Activated CD8-positive, alpha-beta memory T cell treated with anti-CD3 and anti-CD28 coated beads, Interleukin-2, amount 50 U/mL, for 48 hours (primary cell): ENCODE data around the gene DLG2.
"Not testable (repeated sequence)": the region's sequence is repeated elsewhere in the genome, so short reads cannot be mapped to it uniquely, and the experiment has no call there.

ENCODE experiments used
- DNase-seq: peaks from one replicate; pipeline ENCODE4 v3.0.0-alpha.2; 2020

DLG2 gene

DNA sequence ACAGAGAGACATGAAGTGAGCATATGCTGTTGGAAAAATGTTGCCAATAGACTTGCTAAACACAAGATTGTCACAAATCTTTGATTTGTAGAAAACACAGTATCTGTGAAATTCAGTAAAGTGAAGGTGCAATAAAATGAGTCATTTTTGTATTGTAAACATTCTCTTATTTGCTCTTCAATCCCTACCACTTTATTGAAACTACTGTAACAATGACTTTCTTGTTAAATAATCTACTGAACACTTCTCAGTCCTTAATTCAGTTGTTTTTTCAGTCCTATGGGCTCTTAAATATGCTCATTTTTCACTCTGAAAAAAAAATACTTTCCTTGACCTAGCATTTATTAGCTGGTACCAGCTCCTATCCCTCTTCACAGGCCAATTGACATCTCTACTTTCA is 531.9 kb downstream of the DLG2 start:
- DNase-seq, result no peak

DNA sequence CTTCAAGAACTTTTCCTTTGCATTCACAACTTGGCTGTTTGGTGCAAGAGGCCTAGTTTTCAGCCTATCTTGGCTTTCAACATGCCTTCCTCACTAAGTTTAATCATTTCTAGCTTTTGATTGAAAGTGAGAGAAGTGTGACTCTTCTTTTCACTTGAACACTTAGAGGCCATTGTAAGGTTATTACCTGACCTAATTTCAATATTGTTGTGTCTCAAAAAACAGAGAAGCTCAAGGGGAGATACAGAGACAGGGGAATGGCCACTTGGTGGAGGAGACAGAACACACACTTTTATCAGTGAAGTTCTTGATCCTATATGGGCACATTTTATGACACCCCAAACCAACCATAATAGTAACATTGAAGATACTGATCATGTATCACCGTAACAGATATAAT is 532.3 kb downstream of the DLG2 start:
- no peak for DNase-seq

DNA sequence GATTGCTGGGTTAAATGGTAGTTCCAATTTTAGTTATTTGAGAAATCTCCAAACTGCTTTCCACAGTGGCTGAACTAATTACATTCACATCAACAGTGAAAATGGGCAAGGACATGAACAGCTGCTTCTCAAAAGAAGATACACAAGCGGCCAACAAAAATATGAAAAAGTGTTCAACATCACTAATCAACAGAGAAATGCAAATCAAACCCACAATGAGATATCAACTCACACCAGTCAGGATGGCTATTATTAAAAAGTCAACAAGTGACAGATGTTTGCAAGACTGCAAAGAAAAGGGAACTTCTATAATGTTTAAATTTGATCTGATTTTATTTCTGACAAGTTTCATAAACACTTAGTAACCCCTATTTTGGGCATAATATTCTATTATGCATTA is 537.5 kb downstream of the DLG2 start:
- DNase-seq, result no peak

DNA sequence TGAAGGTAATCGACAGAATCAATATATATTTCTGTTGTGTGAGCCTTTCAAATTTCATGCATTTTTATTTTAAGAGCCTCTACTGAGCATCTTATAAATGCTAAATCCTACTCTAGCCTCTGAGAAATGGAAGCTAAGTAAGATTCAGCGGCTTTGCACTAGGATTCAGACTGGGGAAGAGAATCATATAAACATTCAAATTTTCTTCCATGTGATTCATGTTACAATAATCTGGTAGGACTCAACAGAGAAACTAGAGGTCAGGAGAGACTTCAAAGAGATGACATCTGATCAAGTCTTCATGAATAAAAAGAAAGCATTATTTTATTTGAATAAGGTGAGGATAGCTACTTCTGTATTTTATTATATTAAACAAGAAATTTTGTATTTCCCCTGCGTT is 538.9 kb downstream of the DLG2 start:
- DNase-seq, result no peak

DNA sequence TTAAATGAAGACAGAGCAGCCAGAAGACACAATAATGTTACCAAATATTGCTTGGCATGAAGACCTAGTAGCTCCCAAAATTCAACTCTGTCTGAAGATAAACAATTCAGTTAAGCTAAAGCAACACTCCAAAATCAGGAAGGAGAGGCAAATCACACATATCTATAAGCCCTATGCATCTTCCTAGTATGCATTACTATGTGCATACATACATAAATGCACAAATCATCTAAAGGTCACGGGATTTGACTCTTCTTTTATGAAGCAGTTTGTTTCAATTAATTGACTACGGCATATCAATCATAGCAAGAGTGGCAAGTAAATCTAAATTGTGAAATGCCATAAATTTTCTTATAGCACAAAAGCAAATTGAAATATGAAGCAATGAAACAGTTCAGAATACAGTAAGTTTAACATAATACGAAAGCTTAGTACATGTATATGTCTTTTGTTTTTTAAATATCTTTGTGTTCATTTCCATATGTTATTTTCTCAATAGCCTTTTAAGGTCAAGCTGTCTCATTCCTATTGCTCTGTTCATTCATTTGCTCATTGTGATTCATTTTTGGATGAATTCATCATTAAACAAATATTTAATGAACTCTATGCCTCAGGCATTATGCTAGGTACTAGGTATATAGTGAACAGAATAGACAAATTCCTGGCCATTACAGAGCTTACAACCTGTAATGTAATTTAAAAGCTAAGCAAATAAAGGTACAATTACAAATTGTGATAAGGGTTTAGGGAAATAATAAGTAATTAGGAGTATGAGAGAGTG is 540.5 kb downstream of the DLG2 start:
- DNase-seq, result no peak

DNA sequence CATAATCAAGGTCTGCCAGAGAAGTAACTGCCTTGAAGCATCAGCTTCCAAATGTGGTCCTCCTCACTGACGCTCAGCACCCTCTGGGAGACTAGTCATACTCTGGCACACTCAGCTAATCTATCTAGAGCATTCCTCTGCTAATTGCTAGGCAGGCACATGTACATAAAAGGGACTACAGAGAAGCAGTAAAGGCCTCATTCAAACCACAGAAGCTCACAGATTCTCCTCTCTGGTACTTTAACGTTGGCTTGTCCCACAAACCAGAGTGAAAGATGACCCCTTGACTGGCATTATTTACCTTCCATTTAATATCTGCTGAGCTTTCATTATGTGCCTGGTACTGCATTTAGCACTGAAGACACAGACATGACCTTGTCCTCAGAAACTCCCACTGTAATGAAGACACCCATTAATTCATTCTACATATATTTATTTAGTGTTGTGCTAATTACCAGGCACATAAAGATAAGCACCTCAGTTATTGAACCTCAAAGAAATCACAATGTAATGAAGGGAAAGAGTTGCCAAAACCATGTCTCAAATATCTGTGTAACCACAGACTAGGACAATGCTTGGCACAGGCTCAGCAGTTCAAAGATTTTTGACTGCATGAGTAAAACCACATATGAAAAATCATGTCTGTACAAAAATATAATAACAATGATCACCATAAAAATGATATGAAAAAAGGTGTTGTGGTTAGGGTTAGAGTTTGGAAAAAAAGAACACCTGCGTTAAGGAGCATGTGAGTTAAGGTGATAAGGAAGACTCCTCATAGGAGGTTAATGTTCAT is 550.4 kb downstream of the DLG2 start:
- no peak for DNase-seq

DNA sequence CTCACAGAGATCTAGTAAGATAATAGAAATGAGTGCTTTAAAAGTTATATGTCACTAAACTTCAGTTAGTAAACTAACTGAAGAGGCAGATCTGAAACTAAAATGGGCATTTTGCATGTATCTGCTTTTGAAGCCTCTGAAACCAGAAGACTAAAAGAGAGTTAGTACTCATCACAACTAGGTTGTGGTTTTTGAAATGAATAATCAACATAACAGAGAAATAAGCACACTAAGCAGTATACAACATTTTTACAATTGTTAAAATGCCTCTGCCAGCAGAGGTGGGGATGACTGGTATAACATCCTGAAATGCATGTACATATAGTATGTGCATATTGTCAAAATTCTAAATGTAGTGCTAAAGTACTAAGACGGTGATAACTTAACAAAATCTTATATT is 564.5 kb downstream of the DLG2 start:
- DNase-seq, result no peak

DNA sequence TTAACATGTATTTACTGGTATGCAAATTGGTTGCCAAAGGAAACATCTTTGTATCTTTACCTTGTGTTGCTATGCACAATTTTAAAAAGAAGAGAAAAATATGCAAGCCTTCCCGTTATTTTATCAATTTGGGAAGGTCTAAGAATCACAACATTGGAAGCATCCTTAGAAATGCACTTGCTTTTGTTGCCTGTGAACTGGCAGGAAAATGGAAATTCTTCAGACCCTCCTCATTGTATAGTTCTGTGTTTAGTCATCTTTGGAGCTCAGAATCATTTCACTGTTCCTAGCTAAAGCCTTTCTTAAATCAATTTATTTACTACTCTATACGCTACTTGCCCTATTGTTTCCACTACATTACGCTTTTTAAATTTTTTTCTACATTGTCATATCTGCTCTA is 574.5 kb downstream of the DLG2 start:
- no peak for DNase-seq

DNA sequence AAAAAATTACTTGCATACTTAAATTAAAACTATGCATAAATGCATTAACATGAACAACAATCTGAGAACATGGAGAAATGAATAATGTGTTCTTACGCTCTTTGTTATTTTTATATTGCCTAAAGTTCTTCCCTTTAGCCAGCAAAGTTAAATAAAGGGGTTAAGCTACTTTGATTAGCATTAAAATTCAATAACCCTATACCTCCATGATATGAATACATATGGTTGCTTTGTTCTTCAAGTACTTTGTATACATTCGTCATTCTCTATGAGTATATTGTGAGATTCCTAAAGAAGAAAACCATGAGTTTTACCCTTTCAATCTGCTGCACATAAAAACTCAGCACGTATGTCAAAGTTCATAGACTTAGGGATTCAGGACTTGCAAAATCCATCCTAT is 578.3 kb downstream of the DLG2 start:
- no peak for DNase-seq

DNA sequence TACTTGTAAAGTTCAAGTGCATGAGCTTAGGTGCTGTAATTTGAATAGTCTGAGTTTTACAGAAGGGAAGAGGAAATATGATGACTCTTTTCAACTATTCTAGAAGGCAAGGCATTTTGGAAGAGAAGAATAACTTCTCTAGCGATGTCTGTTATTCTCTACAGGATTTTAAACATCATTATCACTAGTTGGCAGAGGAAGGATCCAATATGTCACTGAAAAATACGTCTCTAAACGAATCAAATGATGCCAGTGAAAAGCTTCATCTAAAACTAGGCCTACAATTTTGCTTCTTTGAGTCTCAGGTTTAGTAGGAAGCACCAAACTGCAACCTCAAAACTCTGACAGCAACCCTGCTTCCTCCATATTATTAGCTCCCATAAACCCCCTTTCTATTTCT is 581.4 kb downstream of the DLG2 start:
- DNase-seq, result no peak

DNA sequence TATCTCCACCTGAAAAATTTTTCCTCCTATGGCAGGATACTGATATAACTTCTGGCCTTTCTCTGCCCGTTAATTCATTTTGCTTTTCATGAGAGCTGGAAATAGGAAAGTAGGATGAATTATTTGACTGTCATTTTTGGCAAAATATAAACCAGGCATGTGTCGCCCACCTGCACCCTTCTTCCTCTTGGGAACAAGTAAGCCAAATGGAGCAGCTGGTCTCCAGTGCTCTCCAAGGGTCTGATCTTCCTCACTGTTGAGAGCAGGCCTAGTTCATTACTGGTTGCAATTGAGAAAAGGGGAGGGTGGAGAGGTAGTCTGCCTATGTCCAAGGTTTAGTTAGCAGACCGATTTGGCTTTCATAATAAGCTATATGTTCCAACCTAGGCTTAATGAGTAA is 582.2 kb downstream of the DLG2 start:
- no peak for DNase-seq

DNA sequence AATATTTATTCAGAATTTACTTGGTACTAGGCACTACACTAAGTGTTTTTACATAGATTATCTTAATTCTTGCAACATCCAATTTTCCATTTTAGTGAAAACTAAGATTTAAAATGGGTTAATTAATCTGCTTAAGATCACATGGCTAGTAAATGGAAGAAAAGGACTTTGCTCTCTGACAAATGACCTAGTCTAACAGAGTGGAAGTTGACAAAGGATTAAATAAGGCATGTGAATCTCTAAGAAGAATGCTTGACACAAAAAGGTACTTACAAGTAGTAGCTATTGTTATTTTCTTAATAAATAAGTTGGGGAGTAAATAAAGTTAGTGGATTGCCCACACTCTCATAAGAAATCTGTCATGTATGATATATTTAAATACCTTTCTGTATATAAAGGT is 584.8 kb downstream of the DLG2 start:
- no peak for DNase-seq

DNA sequence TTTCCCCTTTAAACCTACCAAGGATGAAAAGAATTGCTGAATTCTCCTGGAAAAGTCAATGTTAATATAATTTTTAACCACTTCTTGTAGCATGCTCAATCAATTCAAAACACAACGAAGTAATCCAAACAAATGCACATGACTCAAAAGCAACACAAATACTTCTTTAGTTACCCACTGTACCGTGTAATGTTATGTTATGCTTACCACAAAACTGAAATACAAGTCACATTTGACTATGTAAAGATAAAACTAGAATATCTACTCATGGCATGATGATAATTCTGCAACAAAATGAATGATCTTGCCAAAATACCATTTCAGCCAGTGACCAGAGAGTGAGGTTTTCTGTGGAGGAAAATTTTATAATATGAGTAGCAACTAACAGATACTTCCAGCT is 587.0 kb downstream of the DLG2 start:
- no peak for DNase-seq

DNA sequence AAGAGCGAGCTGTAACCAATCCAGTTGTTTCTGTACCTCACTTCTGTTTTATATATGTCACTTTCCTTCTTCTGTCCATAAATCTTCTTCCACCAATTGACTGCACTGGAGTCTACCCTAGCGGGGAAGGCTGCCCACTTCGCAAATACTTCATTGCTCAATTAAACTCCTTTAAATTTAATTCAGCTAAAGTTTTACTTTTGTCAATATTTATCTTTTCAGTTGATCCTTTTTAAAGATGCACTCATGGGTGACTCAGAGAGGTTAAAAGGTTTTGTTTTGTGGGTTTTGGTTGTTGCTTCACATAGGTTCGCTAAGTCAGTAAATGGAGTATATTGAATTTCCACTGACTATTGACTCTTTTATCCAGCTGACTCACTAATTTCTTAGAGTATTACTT is 597.2 kb downstream of the DLG2 start:
- no peak for DNase-seq

DNA sequence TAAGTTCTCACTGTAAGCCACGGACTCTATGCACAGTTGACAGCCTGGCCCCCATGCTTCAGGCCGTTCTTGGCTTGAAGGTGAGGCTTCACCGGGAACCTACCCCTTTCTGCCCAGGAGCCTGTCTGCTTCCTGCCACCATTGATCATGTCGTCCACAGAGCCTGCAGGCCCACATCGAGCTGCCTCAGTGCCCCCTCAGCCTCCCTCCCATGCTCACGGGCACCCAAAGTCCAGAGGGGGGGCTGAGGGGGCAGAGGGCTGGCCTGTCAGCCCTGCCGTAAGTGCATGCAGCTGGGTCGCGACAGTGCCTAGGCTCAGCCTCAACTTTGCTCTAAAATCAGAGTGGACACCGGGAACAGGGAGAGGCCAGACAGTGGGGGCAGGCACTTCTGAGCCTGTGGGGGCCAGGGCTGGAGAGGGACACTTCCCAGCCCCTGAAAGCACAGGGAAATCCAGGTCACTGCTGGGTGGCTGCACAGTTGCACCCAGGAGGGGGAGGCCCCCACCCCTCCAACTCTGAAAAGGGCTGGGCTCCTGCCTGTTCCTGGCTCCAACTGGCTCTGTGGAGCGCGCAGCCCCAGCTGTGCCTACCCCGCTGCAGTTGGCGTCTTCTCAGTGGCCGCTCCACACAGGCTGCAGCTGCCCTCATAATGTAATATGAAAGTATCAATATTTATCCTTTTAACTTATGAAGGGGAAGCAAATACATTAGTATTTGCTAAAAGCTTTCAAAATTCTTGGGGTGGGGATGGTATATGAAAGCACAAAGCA is 598.6 kb downstream of the DLG2 start:
- no peak for DNase-seq

DNA sequence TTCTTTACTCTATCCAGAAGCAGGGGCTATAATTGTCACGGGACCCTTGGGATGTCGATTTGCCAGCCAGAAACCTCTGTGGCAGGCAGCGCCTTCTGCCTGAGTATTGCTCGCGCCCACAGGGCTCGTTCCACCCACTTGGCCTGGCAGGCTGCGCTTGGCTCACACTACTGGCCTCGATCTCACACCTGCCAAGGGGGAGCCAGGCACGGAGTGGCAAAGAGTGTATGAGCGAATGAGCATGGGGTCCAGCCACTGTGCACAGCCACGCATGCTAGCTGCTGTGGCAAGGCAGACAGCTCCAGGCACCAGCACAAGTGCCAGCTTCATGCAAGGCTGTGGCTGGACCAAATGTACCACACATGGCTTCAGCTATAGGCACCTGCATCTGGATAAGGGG is 599.8 kb downstream of the DLG2 start:
- DNase-seq, result no peak

DNA sequence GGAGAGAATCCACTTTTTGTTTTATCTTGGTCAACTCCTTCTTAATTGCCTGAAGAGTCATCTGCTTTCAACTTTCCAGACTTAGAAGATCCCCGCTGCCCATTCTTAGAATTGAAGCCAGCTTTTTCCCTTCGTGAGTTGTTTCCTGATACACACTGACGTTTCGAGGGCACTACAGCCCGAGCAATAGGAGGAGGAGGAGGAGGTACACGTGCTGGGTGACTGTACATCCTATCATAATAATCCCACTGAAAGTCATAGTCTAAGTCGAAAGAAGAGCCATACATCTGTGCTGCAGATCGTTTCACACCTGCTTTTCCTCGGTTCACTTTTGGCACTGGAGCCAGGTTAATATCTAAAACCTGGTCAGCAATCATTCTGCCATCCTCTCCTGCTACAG is 606.1 kb downstream of the DLG2 start:
- no peak for DNase-seq

DNA sequence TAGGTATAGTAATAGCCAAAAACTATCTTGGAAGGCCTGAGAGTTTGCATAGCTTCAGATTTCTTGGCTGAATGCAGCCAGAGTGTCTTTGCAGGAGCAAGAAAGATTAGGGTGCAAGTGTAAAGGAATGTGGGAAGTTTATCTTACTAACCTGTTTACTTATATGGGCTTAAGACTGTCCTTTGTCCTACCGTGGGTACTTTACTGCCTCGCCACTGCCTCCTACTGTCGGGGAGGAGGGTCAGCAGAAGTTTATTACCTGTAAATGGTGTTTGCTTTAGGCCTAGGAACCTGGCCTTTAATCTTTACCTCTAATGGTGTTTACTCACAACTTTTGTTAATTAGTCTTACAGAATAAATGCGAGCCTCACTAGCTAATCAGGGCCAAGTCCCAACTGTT is 633.8 kb downstream of the DLG2 start:
- no peak for DNase-seq

DNA sequence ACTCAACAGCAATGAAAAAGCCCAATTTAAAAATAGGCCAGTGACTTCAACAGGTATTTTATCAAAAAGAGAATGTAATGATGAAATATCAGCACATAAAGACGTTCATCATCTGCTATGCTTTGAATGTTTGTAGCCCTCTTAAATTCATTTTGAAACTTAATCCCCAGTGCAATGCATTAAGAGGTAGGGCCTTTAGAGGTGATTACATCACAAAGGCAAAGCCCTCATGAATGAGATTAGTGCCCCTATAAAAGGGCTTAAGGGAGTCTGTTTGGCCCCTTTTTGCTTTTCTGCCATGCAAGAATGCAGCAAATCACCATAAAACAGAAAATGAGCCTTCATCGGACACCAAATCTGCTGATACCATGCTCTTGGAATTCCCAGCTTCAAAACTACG is 637.0 kb downstream of the DLG2 start:
- DNase-seq, result no peak

DNA sequence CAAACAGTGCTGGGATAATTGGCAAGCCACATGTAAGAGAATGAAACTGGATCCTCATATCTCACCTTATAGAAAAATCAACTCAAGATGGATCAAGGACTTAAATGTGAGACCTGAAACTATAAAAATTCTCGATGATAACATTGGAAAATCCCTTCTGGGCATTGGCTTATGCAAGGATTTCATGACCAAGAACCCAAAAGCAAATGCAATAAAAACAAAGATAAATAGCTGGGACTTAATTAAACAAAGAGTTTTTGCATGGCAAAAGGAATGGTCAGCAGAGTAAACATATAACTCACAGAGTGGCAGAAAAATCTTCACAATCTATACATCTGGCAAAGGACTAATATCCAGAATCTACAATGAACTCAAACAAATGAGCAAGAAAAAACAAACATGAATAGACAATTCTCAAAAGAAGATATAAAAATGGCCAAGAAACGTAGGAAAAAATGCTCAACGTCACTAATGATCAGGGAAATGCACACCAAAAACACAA is 639.4 kb downstream of the DLG2 start:
- not testable (repeated sequence) for DNase-seq

DNA sequence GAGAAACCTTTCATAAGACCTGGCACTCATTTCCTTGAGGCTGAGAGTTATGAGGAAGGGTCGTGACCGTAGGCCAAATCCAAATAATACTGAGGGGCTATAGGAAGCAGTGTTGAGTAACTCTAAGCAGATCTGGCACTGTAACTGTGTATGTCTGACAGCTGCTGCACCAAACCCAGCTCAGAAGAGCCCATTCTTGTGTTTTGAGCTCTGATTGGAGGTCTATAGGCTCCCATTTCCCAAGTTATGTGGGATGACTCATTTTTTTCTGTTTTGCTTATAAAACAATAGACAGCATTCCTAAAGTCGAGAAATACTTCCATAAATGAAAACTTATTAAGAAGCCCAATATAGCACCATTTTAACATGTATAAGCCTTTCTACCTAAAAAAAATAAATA is 645.8 kb downstream of the DLG2 start:
- no peak for DNase-seq

DNA sequence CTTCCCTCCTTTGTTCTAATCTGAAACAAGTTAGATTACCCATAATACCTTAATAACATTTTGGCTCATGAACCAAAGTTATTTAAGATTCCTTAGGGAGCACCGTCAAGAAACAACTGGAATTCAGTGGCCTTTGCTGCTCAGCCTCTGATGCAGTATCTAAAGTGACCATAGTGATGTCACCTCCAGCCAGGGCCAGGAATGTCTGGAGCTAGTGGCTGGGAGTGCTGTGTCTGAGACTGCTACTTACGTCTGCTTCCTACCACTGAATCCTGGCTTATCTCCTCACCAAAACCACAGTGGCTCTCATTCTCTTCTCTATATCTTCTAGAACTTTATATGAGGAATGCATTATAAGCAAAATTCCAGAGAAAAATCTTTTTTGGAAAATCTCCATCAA is 658.0 kb downstream of the DLG2 start:
- no peak for DNase-seq

DNA sequence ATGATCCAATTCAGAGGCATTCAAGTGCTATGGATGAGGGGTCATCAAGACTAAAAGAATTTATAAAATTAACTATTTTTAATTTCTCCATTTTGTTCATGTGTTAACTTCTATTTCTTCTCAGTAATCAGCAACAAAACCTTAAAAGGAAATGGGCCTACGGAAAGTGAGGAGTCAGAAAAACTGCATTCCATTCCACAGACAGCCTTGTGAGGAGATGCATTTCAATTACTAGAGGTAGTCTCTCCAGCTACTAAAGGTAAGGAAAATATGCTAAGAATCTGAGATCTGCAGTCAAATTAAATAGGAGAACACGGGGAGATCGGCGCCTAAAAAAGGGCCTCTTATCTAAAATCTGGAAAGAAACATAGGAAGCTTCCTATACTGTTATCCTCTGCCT is 661.7 kb downstream of the DLG2 start:
- DNase-seq, result no peak

DNA sequence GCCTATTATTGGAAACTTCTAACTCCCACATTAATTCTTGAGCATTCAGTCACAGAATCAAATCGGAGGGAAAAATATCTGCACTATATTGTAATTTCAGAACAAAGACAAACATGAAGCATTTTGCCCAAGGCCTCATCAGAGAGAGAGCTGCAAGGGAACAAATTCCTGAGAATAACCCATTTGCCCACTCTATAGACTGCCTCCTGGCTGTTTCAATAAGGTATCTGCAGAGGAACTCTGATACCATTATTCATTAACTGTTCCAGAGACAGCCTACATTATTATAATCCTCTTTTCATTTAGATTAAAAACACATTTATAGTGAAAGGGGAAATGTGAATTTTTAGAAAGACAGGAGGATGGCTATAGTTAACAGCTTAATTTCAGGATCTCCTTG is 663.9 kb downstream of the DLG2 start:
- DNase-seq, result no peak
